AG09309 (cell line): ENCODE results near the gene GNA12.

Experiments
- DNase-seq: peaks from one replicate; pipeline ENCODE4 v3.0.0-alpha.2; 2010; ENCODE audit warnings: low read depth
- H3K4me3 ChIP-seq: 2 replicates; pipeline ENCODE4 v1.5.1; 2011; ENCODE audit warnings: mild to moderate bottlenecking, low read depth, low read length, moderate library complexity; ENCODE audit not compliant: control insufficient read depth
- CTCF ChIP-seq: IDR thresholded peaks from 2 replicates; pipeline ENCODE4 v1.5.1; 2011; ENCODE audit warnings: mild to moderate bottlenecking, low read depth, low read length, inconsistent platforms; ENCODE audit not compliant: insufficient read depth, control insufficient read depth; ENCODE audit errors: missing control alignments

The GNA12 gene

GRCh38 chr7:2844153-2845033, at the start of gene GNA12:
TSS of gene GNA12 (minus strand) at chr7:2844308. CDS start at chr7:2844161, 147 bp downstream.
- H3K4me3 ChIP-seq = peak within 1 kb of the TSS; percentile 77
- TF ChIP-seq CTCF = no peak
- peak; percentile 87 for DNase-seq

GRCh38 chr7:2893411-2893861, 49.3 kb upstream of the GNA12 start:
- no peak overlapping the region for H3K4me3 ChIP-seq
- no peak for TF ChIP-seq CTCF
- DNase-seq = no peak

GRCh38 chr7:2892549-2892948, 48.4 kb upstream of the GNA12 start:
- H3K4me3 ChIP-seq = no peak overlapping the region
- DNase-seq = no peak

GRCh38 chr7:2887816-2888215, 43.7 kb upstream of the GNA12 start:
- H3K4me3 ChIP-seq = no peak overlapping the region
- no peak for TF ChIP-seq CTCF
- DNase-seq = no peak

More at GRCh38 chr7:2892549-2892948, 48.4 kb upstream of the GNA12 start:
- TF ChIP-seq CTCF = no peak

- H3K4me3 ChIP-seq = no peak overlapping the region
- TF ChIP-seq CTCF = peak; percentile 82
- DNase-seq = no peak
Observed at GRCh38 chr7:2886900-2887299, 42.8 kb upstream of the GNA12 start.

- DNase-seq = no peak
- no peak for TF ChIP-seq CTCF
- no peak overlapping the region for H3K4me3 ChIP-seq
Observed at GRCh38 chr7:2886391-2886790, 42.3 kb upstream of the GNA12 start.
